PC-9 (cell line): Measurements from ENCODE around the gene GPRIN3. TPM values are rescaled to one million over a fixed set of nuclear protein-coding genes. Genes with fewer than 3 reads are reported as not detected.

ENCODE experiments used
- BruUV-seq: library from RNA; stranded (reverse); fragments of 400-500 nt; replicated peaks from 2 replicates; lab custom pipeline; 2021; lab: Mats Ljungman, UMichigan
- CTCF ChIA-PET: fragments of 300-600 bp; sonication (Branson Sonifier 250); formaldehyde crosslinking; loops from one replicate; lab custom pipeline; 2022; ENCODE audit warnings: antibody characterized with exemption; lab: Charles Lee
- POLR2A ChIA-PET: fragments of 300-600 bp; sonication (Branson Sonifier 250); formaldehyde crosslinking; loops from one replicate; lab custom pipeline; 2022; ENCODE audit warnings: antibody characterized with exemption; ENCODE audit not compliant: unreplicated experiment; lab: Charles Lee
- DNase-seq, 2 experiments: peaks; one replicate each; pipeline versions ENCODE4 v3.0.0 to v3.0.0-alpha.2; 2015 to 2022; ENCODE audit warnings: mixed read lengths in 1 of 2
- H2AFZ ChIP-seq: fragments of 200-600 bp; sonication (generic); 2 replicates; pipeline ENCODE4 v1.8.1; 2017; ENCODE audit warnings: antibody characterized with exemption
- H3F3A ChIP-seq: fragments of 200-600 bp; sonication (generic); 2 replicates; pipeline ENCODE4 v1.8.1; 2017; ENCODE audit warnings: antibody characterized with exemption, mild to moderate bottlenecking, low read depth; ENCODE audit not compliant: insufficient read depth
- H3K27ac ChIP-seq: fragments of 200-600 bp; sonication (generic); 2 replicates; pipeline ENCODE4 v1.6.1; 2016; ENCODE audit warnings: mixed run types
- H3K27me3 ChIP-seq: fragments of 200-600 bp; sonication (generic); 2 replicates; pipeline ENCODE4 v1.6.1; 2016; ENCODE audit warnings: low read depth, mixed run types; ENCODE audit not compliant: insufficient read depth
- H3K36me3 ChIP-seq: fragments of 200-600 bp; sonication (generic); 2 replicates; pipeline ENCODE4 v1.6.1; 2016; ENCODE audit warnings: low read depth, mixed run types
- H3K4me1 ChIP-seq: fragments of 200-600 bp; sonication (generic); replicated peaks from 2 replicates; pipeline ENCODE4 v1.6.1; 2016; ENCODE audit warnings: mixed run types; ENCODE audit not compliant: insufficient read depth
- H3K4me2 ChIP-seq: fragments of 200-600 bp; sonication (generic); 2 replicates; pipeline ENCODE4 v1.6.1; 2017; ENCODE audit warnings: mixed run types
- H3K4me3 ChIP-seq: fragments of 200-600 bp; sonication (generic); 2 replicates; pipeline ENCODE4 v1.6.1; 2016; ENCODE audit warnings: mixed run types
- H3K79me2 ChIP-seq: fragments of 200-600 bp; sonication (generic); 2 replicates; pipeline ENCODE4 v1.6.1; 2017; ENCODE audit warnings: low read depth, mixed run types
- H3K9me2 ChIP-seq: fragments of 200-600 bp; sonication (generic); 2 replicates; pipeline ENCODE4 v1.8.1; 2017; ENCODE audit warnings: mild to moderate bottlenecking; ENCODE audit not compliant: insufficient read depth
- H3K9me3 ChIP-seq: fragments of 200-600 bp; sonication (generic); 2 replicates; pipeline ENCODE4 v1.8.1; 2016; ENCODE audit warnings: low read depth; ENCODE audit not compliant: insufficient read depth
- H4K20me1 ChIP-seq: fragments of 200-600 bp; sonication (generic); 2 replicates; pipeline ENCODE4 v1.8.1; 2017; ENCODE audit not compliant: insufficient read depth
- EZH2 ChIP-seq: fragments of 200-600 bp; sonication (generic); IDR thresholded peaks from 2 replicates; pipeline ENCODE4 v1.8.0; 2017; ENCODE audit warnings: antibody characterized with exemption, low read depth
- intact Hi-C: fragments of 100-400 bp; cut with micrococcal nuclease; formaldehyde crosslinking; loops from one replicate; pipeline ENCODE4 v1.10.0; 2022; ENCODE audit not compliant: unreplicated experiment
- total RNA-seq: library from RNA; stranded (reverse); gene quantifications from 2 replicates; pipeline ENCODE4 v1.2.3, GENCODE V29; 2021
- TF ChIP-seq, protein P1 (sequence below): fragments of 200-600 bp; sonication (generic); conservative IDR thresholded peaks from 2 replicates; pipeline ENCODE4 v1.6.1; 2017; ENCODE audit warnings: mixed run types, antibody characterized with exemption, mild to moderate bottlenecking, moderate library complexity

The GPRIN3 gene
- total RNA-seq, 1 experiment from 2014 or later = 0.02 TPM

DNA sequence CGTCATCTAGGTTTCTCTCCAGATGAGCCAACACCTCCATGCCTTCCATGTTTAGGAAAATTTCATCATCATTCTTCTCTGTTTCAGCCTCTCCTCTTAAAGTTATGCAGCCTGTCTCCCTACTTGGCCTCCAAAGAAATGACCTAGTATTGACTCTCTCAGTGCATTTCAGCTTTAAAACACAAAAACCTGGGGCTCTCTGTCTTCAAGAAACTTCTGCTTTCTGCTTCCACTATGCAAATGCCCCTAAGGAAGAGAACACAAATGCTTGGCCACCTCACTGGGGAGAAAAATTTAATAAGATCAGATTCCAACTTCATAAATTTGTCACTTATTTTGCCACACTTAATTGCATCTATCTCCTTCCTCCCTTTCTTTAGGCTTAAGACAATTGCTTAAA is 93.3 kb downstream of the GPRIN3 start:
- Histone ChIP-seq H2AFZ (no peak overlapping the region), H3K4me2 (no peak overlapping the region), H4K20me1 (no peaks in the 10 kb centered on the region), H3K79me2 (no peaks in the 10 kb centered on the region), H3F3A (no peaks in the 10 kb centered on the region), H3K9me2 (no peaks in the 10 kb centered on the region), H3K27ac (no peak overlapping the region), H3K4me1 (no peaks in the 10 kb centered on the region), H3K27me3 (no peaks in the 10 kb centered on the region), H3K36me3 (no peaks in the 10 kb centered on the region), H3K4me3 (no peak overlapping the region), H3K9me3 (no peaks in the 10 kb centered on the region)
- CTCF ChIA-PET = no interaction called here
- POLR2A ChIA-PET = no interaction called here
- TF ChIP-seq, protein P1, sequence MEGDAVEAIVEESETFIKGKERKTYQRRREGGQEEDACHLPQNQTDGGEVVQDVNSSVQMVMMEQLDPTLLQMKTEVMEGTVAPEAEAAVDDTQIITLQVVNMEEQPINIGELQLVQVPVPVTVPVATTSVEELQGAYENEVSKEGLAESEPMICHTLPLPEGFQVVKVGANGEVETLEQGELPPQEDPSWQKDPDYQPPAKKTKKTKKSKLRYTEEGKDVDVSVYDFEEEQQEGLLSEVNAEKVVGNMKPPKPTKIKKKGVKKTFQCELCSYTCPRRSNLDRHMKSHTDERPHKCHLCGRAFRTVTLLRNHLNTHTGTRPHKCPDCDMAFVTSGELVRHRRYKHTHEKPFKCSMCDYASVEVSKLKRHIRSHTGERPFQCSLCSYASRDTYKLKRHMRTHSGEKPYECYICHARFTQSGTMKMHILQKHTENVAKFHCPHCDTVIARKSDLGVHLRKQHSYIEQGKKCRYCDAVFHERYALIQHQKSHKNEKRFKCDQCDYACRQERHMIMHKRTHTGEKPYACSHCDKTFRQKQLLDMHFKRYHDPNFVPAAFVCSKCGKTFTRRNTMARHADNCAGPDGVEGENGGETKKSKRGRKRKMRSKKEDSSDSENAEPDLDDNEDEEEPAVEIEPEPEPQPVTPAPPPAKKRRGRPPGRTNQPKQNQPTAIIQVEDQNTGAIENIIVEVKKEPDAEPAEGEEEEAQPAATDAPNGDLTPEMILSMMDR = no peak
- no peak for TF ChIP-seq EZH2
- no peak for DNase-seq
- BruUV-seq = no TSS peak
- intact Hi-C loops = no loop called here

DNA sequence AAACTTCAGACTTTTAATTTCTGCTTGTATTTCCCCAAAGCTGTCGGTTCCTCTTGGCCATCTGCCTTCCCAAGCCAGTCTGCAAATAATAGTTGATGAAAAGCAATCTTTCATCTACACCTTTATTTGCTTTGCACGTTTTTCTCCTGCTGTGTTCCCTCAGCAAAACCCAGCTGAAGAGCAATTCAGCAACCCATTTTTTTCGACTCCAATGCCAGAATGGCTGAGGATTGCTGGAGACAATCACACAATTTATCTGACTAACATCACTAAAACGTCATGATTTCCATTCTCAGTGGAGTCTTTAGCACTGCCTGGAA is 94.3 kb downstream of the GPRIN3 start:
- TF ChIP-seq EZH2 = no peak
- TF ChIP-seq, protein P1 = no peak
- Histone ChIP-seq H3K4me1 (no peaks in the 10 kb centered on the region), H3K4me3 (no peak overlapping the region), H3K36me3 (no peaks in the 10 kb centered on the region), H3K9me2 (no peaks in the 10 kb centered on the region), H3F3A (no peaks in the 10 kb centered on the region), H3K79me2 (no peaks in the 10 kb centered on the region), H3K9me3 (no peaks in the 10 kb centered on the region), H3K27ac (no peak overlapping the region), H2AFZ (no peak overlapping the region), H4K20me1 (no peaks in the 10 kb centered on the region), H3K4me2 (no peak overlapping the region), H3K27me3 (no peaks in the 10 kb centered on the region)
- intact Hi-C loops = no loop called here
- DNase-seq = no peak
- ChIA-PET POLR2A (no interaction called here), CTCF (no interaction called here)
- no TSS peak for BruUV-seq

DNA sequence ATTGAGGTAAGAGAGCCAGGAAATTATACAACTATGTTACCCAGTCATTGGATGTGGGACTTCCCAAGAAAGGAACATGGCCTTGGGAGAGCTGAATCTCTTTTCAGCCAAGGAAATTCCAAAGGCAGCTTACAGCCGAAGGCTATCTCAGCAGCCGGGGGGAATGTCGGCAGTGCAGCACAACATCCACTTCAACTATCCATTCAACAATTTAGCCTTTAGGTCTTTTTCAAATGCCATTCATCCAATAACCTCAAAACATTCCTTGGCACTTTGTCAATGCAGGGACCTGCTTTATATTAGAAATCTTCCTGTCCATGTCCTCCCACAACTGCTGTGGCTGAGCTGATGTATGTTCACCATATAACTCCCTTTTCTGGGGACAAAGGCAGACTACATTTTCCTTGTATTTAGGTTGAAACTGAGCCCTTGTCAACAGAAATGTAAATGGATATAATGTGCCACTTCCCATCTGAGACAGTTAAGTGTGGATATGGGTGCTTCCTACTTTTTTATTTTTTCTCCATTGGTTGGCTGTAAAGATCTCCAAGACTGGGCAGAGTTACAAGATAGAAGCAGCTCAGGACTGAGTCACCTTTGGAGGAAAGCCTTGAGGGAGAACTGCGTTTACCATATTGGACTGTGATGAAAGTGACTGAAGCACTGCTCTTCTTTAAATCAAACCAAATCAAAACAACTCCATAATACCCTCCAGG is 94.8 kb downstream of the GPRIN3 start:
- BruUV-seq = no TSS peak
- no peaks in the 10 kb centered on the region for H3K4me1 ChIP-seq
- CTCF ChIA-PET = no interaction called here
- no peaks in the 10 kb centered on the region for H3K36me3 ChIP-seq
- no peaks in the 10 kb centered on the region for H4K20me1 ChIP-seq
- no peak overlapping the region for H3K27ac ChIP-seq
- H3K9me2 ChIP-seq = no peaks in the 10 kb centered on the region
- no peaks in the 10 kb centered on the region for H3F3A ChIP-seq
- H3K27me3 ChIP-seq = no peaks in the 10 kb centered on the region
- no peaks in the 10 kb centered on the region for H3K9me3 ChIP-seq
- H3K79me2 ChIP-seq = no peaks in the 10 kb centered on the region
- H2AFZ ChIP-seq = no peak overlapping the region
- H3K4me3 ChIP-seq = no peak overlapping the region
- intact Hi-C loops = no loop called here
- TF ChIP-seq EZH2 = no peak
- TF ChIP-seq, protein P1 = no peak
- no peak for DNase-seq
- POLR2A ChIA-PET = no interaction called here
- no peak overlapping the region for H3K4me2 ChIP-seq
